MCF 10A (cell line): ENCODE data around the gene EPHB1. TPM values are rescaled to one million over a fixed set of nuclear protein-coding genes. Genes with fewer than 3 reads are reported as not detected.

Experiments used
- BruUV-seq: library from RNA; stranded (reverse); fragments of 400-500 nt; replicated peaks from 2 replicates; lab custom pipeline; 2021; lab: Mats Ljungman, UMichigan
- CTCF ChIA-PET: fragments of 300-600 bp; sonication (Branson Sonifier 250); formaldehyde crosslinking; extraction: SDS; loops from one replicate; lab custom pipeline; 2021; ENCODE audit warnings: antibody characterized with exemption, inconsistent platforms; lab: Yijun Ruan, JAX
- POLR2A ChIA-PET: fragments of 300-600, 350-650 bp; sonication (Branson Sonifier 250); formaldehyde crosslinking; extraction: SDS; loops from one replicate; lab custom pipeline; 2020; ENCODE audit warnings: antibody characterized with exemption, inconsistent platforms; lab: Yijun Ruan, JAX
- DNase-seq: peaks from one replicate; pipeline ENCODE4 v3.0.0-alpha.2; 2018; ENCODE audit not compliant: unreplicated experiment
- H3K27ac Mint-ChIP-seq: one replicate; pipeline ENCODE4 v1.8.0; 2022; ENCODE audit warnings: mild to moderate bottlenecking, low read depth, mixed read lengths; ENCODE audit not compliant: unreplicated experiment
- H3K27me3 Mint-ChIP-seq: one replicate; pipeline ENCODE4 v1.8.0; 2022; ENCODE audit warnings: mixed read lengths; ENCODE audit not compliant: insufficient read depth, unreplicated experiment
- H3K36me3 Mint-ChIP-seq: one replicate; pipeline ENCODE4 v1.8.0; 2022; ENCODE audit warnings: mild to moderate bottlenecking, moderate library complexity, mixed read lengths; ENCODE audit not compliant: insufficient read depth, unreplicated experiment
- H3K4me1 Mint-ChIP-seq: one replicate; pipeline ENCODE4 v1.8.0; 2022; ENCODE audit warnings: mixed read lengths; ENCODE audit not compliant: insufficient read depth, unreplicated experiment
- H3K4me3 Mint-ChIP-seq: one replicate; pipeline ENCODE4 v1.8.0; 2022; ENCODE audit warnings: mild to moderate bottlenecking, moderate library complexity, mixed read lengths; ENCODE audit not compliant: unreplicated experiment
- H3K9me3 Mint-ChIP-seq: one replicate; pipeline ENCODE4 v1.8.0; 2022; ENCODE audit warnings: mixed read lengths; ENCODE audit not compliant: unreplicated experiment
- intact Hi-C: fragments of 100-400 bp; cut with micrococcal nuclease; formaldehyde crosslinking; loops from 2 replicates; pipeline ENCODE4 v1.14.1; 2022
- total RNA-seq: library from RNA; stranded (reverse); gene quantifications from 2 replicates; pipeline ENCODE4 v1.2.3, GENCODE V29; 2022
- TF ChIP-seq, protein P1 (sequence below): fragments of 200-600 bp; IDR thresholded peaks from one replicate; pipeline ENCODE4 v1.8.0; 2022; ENCODE audit warnings: antibody characterized with exemption, mild to moderate bottlenecking; ENCODE audit not compliant: unreplicated experiment

EPHB1 gene
- total RNA-seq, 1 experiment from 2014 or later: not detected

DNA sequence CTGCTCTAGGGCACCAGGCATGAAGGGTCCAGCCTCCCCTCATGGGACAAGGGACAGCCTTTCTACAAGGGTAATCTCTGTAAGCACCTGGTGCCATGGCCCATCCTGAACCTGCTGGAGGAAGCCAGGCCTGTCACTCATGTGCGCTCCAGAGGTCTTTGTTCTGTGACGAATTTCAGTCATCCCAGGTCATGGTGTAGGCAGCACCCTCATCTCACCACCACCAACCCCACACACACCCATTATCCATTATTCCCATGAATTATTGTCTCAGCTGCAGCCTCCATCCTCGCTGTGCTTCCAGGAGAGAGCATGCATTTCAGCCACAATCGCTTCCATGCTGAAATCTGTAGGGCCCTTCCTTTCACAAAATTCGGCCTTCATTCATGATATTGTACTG, 419.3 kb downstream of the EPHB1 start:
- Mint-ChIP-seq H3K4me1 (no peaks in the 10 kb centered on the region), H3K27me3 (no peaks in the 10 kb centered on the region), H3K9me3 (peaks cover 72% of the 10 kb centered on the region), H3K36me3 (no peaks in the 10 kb centered on the region), H3K4me3 (no peak overlapping the region), H3K27ac (no peak overlapping the region)
- TF ChIP-seq, protein P1, sequence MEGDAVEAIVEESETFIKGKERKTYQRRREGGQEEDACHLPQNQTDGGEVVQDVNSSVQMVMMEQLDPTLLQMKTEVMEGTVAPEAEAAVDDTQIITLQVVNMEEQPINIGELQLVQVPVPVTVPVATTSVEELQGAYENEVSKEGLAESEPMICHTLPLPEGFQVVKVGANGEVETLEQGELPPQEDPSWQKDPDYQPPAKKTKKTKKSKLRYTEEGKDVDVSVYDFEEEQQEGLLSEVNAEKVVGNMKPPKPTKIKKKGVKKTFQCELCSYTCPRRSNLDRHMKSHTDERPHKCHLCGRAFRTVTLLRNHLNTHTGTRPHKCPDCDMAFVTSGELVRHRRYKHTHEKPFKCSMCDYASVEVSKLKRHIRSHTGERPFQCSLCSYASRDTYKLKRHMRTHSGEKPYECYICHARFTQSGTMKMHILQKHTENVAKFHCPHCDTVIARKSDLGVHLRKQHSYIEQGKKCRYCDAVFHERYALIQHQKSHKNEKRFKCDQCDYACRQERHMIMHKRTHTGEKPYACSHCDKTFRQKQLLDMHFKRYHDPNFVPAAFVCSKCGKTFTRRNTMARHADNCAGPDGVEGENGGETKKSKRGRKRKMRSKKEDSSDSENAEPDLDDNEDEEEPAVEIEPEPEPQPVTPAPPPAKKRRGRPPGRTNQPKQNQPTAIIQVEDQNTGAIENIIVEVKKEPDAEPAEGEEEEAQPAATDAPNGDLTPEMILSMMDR: no peak
- intact Hi-C loops: no loop called here
- ChIA-PET CTCF (no interaction called here), POLR2A (interaction anchor here (0.7 kb wide), 1 partner anchor 365 kb away, joined by 3 read pairs; no protein-coding TSS in a partner anchor)
- no TSS peak for BruUV-seq
- no peak for DNase-seq

GRCh38 chr3:135215516-135215915, 420.5 kb downstream of the EPHB1 start:
- ChIA-PET POLR2A (no interaction called here), CTCF (no interaction called here)
- Mint-ChIP-seq H3K9me3 (peaks cover 70% of the 10 kb centered on the region), H3K27me3 (no peaks in the 10 kb centered on the region), H3K4me1 (no peaks in the 10 kb centered on the region), H3K36me3 (no peaks in the 10 kb centered on the region), H3K27ac (no peak overlapping the region), H3K4me3 (no peak overlapping the region)
- TF ChIP-seq, protein P1: no peak
- intact Hi-C loops: no loop called here
- BruUV-seq: no TSS peak
- peak; percentile 0 for DNase-seq

DNA sequence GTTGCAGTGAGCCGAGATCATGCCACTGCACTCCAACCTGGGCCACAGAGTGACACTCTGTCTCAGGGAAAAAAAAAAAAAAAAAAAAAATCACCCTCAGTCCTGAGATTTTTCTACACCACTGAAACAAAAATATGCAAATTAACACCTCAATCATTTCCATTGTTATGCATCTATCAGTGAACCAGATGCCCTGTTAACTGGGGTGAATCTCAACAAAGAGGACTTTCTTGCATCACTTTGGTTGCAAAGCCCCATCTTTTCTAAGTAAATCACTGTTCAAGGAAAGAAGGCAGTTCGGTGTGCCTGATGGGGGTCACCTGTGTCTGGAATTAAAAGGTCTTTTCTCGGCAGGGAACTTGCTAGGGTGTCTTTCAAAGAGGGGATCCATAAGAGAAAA, 421.6 kb downstream of the EPHB1 start:
- ChIA-PET POLR2A (no interaction called here), CTCF (no interaction called here)
- H3K4me1 Mint-ChIP-seq: no peaks in the 10 kb centered on the region
- DNase-seq: no peak
- no TSS peak for BruUV-seq
- peaks cover 59% of the 10 kb centered on the region for H3K9me3 Mint-ChIP-seq
- no peak overlapping the region for H3K27ac Mint-ChIP-seq
- intact Hi-C loops: no loop called here
- TF ChIP-seq, protein P1: no peak
- no peaks in the 10 kb centered on the region for H3K36me3 Mint-ChIP-seq
- no peaks in the 10 kb centered on the region for H3K27me3 Mint-ChIP-seq
- H3K4me3 Mint-ChIP-seq: no peak overlapping the region

GRCh38 chr3:135217730-135218129, 422.7 kb downstream of the EPHB1 start:
- Mint-ChIP-seq H3K4me3 (no peak overlapping the region), H3K27me3 (no peaks in the 10 kb centered on the region), H3K36me3 (no peaks in the 10 kb centered on the region), H3K27ac (no peak overlapping the region), H3K9me3 (peaks cover 48% of the 10 kb centered on the region), H3K4me1 (no peaks in the 10 kb centered on the region)
- BruUV-seq: no TSS peak
- CTCF ChIA-PET: no interaction called here
- TF ChIP-seq, protein P1: no peak
- POLR2A ChIA-PET: no interaction called here
- intact Hi-C loops: no loop called here
- DNase-seq: no peak
